Measurements from ENCODE around the gene PDGFC.

PDGFC gene

DNA sequence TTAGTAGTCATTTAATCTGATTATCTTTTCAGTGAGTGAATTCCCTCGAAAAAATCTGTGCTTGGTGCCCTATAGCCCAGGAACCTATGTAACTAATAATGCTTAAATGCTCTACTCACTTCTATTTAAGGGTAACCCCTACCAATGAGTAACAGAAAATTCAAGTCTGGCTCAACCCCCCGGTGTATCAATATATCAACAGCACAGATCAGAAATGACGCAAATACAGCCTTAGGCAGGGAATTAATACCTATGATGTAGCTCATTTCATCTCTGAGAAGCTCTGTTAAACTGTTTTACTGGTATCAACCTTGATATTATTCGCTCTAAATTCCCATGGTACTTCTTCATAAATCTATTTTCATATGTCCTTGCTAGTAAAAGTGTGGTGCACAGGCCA is 28.6 kb downstream of the PDGFC start:
- H3K4me3 ChIP-seq (IDR thresholded peaks at IDR 0.05; ENCODE audit: insufficient read depth, low read depth, low read length) = no peak overlapping the region
- H3K4me1 ChIP-seq (ENCODE audit: low read depth, poor library complexity, severe bottlenecking) = peaks cover 13% of the 10 kb centered on the region
- no peaks in the 10 kb centered on the region; the same call in none of the 2 replicates for H3K79me2 ChIP-seq (ENCODE audit: insufficient read depth, low read depth)
- TF ChIP-seq, protein P1, sequence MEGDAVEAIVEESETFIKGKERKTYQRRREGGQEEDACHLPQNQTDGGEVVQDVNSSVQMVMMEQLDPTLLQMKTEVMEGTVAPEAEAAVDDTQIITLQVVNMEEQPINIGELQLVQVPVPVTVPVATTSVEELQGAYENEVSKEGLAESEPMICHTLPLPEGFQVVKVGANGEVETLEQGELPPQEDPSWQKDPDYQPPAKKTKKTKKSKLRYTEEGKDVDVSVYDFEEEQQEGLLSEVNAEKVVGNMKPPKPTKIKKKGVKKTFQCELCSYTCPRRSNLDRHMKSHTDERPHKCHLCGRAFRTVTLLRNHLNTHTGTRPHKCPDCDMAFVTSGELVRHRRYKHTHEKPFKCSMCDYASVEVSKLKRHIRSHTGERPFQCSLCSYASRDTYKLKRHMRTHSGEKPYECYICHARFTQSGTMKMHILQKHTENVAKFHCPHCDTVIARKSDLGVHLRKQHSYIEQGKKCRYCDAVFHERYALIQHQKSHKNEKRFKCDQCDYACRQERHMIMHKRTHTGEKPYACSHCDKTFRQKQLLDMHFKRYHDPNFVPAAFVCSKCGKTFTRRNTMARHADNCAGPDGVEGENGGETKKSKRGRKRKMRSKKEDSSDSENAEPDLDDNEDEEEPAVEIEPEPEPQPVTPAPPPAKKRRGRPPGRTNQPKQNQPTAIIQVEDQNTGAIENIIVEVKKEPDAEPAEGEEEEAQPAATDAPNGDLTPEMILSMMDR (conservative IDR thresholded peaks at IDR 0.05; ENCODE audit: low read depth, low read length) = no peak
- H3K27ac ChIP-seq = no peak overlapping the region
- H3K9ac ChIP-seq = no peak overlapping the region
- H3K27me3 ChIP-seq (ENCODE audit: insufficient read depth, low read depth) = no peaks in the 10 kb centered on the region
- no peak overlapping the region for H2AFZ ChIP-seq (ENCODE audit: low read depth)
- no peak overlapping the region for H3K4me2 ChIP-seq
- no peaks in the 10 kb centered on the region for H3K36me3 ChIP-seq (ENCODE audit: insufficient read depth)
- H4K20me1 ChIP-seq (ENCODE audit: insufficient read depth) = no peaks in the 10 kb centered on the region

DNA sequence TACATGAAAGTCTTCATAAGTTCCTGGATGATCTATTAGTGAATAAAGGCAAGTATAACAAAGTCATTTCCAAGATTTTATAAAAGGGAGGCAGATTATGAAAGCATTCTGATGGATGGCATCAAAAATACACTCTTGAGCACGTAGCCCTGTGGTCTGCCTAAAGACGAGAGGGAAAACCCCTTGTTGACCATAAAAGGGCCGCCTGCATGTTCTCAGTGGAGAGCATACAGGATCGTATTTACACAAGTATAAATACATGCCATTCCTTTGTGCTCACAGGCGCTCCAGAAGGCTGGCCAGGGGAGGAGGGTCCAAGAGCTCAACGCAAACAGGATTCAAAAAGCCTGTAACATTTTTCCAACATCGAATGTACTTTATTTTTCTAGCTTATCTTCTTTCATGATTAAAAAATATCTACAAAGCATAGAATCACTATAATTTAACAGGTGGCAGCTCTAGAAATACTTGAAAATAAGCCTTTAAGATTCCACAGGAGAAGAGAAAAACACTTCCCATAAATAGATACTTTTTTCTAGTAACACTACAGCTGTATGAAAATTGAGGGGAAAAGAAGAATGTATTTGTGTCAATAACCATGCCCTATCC is 29.6 kb downstream of the PDGFC start:
- Histone ChIP-seq H4K20me1 (ENCODE audit: insufficient read depth) (no peaks in the 10 kb centered on the region), H3K4me2 (no peak overlapping the region), H3K27ac (no peak overlapping the region), H3K4me1 (ENCODE audit: low read depth, poor library complexity, severe bottlenecking) (peaks cover 13% of the 10 kb centered on the region), H3K27me3 (ENCODE audit: insufficient read depth, low read depth) (no peaks in the 10 kb centered on the region), H3K36me3 (ENCODE audit: insufficient read depth) (no peaks in the 10 kb centered on the region), H2AFZ (ENCODE audit: low read depth) (no peak overlapping the region), H3K9ac (no peak overlapping the region), H3K79me2 (ENCODE audit: insufficient read depth, low read depth) (no peaks in the 10 kb centered on the region; the same call in none of the 2 replicates), H3K4me3 (IDR thresholded peaks at IDR 0.05; ENCODE audit: insufficient read depth, low read depth, low read length) (no peak overlapping the region)
- TF ChIP-seq, protein P1 (conservative IDR thresholded peaks at IDR 0.05; ENCODE audit: low read depth, low read length) = no peak

DNA sequence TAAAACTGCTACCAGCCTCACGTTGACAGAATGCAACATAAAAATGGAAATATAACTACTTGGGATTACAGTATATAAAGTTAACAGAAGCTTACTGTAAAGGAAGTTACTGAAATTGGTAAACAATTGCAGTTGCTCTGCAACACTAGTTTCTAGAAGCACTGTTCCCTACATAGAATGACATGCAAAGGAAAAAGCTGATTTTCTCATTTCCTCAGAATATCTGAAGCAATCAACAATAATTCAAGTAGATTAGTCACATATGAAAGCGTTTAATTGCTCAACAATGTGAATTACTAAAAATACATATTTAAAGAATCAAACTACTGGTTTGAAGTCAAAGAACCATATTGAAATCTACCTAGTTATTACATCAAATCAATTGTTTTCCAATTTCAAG is 31.8 kb downstream of the PDGFC start:
- Histone ChIP-seq H4K20me1 (ENCODE audit: insufficient read depth) (no peaks in the 10 kb centered on the region), H3K27me3 (ENCODE audit: insufficient read depth, low read depth) (no peaks in the 10 kb centered on the region), H3K4me3 (IDR thresholded peaks at IDR 0.05; ENCODE audit: insufficient read depth, low read depth, low read length) (no peak overlapping the region), H3K79me2 (ENCODE audit: insufficient read depth, low read depth) (no peaks in the 10 kb centered on the region; the same call in none of the 2 replicates), H2AFZ (ENCODE audit: low read depth) (no peak overlapping the region), H3K27ac (no peak overlapping the region), H3K9ac (no peak overlapping the region), H3K4me1 (ENCODE audit: low read depth, poor library complexity, severe bottlenecking) (peaks cover 7% of the 10 kb centered on the region), H3K4me2 (no peak overlapping the region), H3K36me3 (ENCODE audit: insufficient read depth) (no peaks in the 10 kb centered on the region)
- TF ChIP-seq, protein P1 (conservative IDR thresholded peaks at IDR 0.05; ENCODE audit: low read depth, low read length) = no peak

DNA sequence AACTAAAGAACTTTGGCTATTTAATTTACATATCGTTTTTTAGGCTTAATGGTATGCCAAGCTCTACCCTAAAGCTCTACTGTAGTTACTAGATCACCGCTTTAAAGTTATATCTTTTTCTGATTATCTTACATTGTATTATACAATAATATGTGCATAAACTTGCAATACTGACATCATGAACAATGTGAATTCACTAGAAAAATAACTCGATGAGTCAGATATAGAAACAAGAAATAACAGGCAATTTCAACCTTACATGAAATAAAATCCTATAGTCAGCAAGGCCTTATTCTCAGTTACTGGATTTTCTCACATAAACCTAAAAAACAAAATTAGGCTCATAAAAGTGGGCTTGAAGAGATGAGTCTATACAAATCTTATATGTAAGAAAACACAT is 32.5 kb downstream of the PDGFC start:
- TF ChIP-seq, protein P1 (conservative IDR thresholded peaks at IDR 0.05; ENCODE audit: low read depth, low read length) = no peak
- no peak overlapping the region for H3K4me3 ChIP-seq (IDR thresholded peaks at IDR 0.05; ENCODE audit: insufficient read depth, low read depth, low read length)
- no peaks in the 10 kb centered on the region for H3K36me3 ChIP-seq (ENCODE audit: insufficient read depth)
- H4K20me1 ChIP-seq (ENCODE audit: insufficient read depth) = no peaks in the 10 kb centered on the region
- H3K27me3 ChIP-seq (ENCODE audit: insufficient read depth, low read depth) = no peaks in the 10 kb centered on the region
- no peak overlapping the region for H3K27ac ChIP-seq
- H2AFZ ChIP-seq (ENCODE audit: low read depth) = no peak overlapping the region
- no peak overlapping the region; the same call in 1 of the 2 replicates for H3K4me2 ChIP-seq
- H3K4me1 ChIP-seq (ENCODE audit: low read depth, poor library complexity, severe bottlenecking) = peaks cover 7% of the 10 kb centered on the region
- no peak overlapping the region for H3K9ac ChIP-seq
- H3K79me2 ChIP-seq (ENCODE audit: insufficient read depth, low read depth) = no peaks in the 10 kb centered on the region; the same call in none of the 2 replicates
